ENCODE results near the gene MKX.

DNA sequence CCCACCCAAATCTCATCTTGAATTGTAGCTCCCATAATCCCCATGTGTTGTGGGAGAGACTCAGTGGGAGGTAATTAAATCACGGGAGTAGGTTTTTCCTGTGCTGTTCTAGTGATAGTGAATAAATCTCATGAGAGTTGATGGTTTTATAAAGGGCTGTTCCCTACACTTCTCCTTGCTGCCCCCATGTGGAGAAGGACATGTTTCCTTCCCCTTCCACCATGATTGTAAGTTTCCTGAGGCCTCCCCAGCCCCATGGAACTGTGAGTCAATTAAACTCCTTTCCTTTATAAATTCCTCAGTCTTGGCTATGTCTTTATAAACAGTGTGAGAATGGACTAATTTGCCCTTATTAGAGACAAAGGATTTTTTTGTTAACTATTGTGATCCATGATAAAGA, 48.5 kb upstream of the MKX start:
- no peak for TF ChIP-seq EZH2 (IDR thresholded peaks at IDR 0.05; ENCODE audit: insufficient read depth, poor library complexity, severe bottlenecking)
- TF ChIP-seq EZH2phosphoT487 (IDR thresholded peaks at IDR 0.05; ENCODE audit: insufficient read depth, low read depth) = no peak
